GM15510 (cell line): ENCODE measurements around the gene ACE.

Experiments used
- POLR2A ChIP-seq: IDR thresholded peaks from 3 replicates; pipeline ENCODE4 v1.6.1; 2011; ENCODE audit warnings: borderline replicate concordance; ENCODE audit not compliant: insufficient read length; ENCODE audit errors: extremely low read depth

Gene ACE

DNA sequence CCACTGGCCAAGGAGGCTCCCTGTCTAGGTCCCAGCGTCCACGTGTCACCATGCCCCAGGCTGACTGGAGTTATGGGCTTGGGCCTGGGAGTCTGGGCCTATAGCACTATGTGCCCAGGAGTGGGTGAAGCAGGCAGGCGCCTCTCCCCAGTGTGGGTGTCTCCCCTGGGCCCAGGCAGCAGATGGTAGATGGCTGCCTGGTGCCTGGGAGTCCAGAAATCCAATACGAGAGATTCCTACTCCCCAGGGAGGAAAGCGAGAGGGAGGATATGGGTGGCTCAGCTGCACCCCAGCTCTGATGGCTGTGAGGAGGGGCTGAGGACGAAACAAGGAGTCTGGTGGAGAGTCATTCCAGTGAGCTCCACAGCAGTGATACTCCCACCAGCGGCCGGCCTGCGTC lies 51.3 kb downstream of the ACE start:
- no peak for TF ChIP-seq POLR2A

DNA sequence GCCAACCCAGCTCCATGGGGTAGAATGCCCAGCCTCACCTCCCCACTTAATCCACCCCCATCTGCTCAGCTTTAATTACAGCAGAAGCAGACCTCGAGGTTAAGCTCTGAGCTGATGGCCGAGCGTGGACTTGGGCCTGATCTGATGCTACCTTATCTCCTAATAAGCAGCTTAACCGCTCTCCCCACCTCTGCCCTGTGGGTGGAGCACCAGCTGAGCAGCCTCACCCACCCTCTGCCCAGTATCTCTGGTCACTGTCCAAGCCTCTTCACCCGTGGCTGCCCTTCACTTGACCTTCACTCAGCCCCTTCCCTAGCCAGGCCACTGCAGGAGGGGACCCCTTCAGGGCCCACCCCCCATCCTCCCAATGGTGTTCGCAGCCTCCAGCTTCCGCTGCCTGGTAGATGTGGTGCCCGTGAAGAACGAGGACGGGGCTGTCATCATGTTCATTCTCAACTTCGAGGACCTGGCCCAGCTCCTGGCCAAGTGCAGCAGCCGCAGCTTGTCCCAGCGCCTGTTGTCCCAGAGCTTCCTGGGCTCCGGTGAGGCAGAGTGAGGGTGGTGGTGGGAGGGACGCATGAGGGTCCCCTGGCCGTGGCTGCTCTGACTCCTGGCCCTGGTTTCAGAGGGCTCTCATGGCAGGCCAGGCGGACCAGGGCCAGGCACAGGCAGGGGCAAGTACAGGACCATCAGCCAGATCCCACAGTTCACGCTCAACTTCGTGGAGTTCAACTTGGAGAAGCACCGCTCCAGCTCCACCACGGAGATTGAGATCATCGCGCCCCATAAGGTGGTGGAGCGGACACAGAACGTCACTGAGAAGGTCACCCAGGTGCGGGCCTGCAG lies 53.1 kb downstream of the ACE start:
- no peak for TF ChIP-seq POLR2A

DNA sequence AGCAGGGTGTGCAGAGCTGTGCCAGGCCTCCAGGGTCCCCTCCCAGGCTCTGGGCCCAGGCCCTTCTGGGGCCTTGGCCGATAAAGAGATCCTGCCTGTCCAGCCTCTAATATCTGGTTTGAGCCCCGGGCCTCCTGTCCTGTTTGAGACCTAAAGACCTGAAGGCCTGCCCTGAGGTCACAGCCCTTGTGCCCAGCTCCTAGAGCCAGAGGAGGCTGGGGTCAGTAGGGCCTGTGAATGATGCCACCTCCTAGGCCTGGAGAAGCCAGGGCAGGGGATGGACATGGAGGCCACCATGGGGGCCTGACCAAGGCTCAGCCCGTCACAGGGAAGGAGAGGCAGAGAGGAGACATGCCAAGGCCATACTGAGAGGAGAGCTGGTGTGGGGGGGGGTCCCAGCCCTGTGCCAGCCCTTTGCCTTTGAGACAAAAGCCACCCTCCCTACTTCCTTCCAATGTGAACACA lies 53.7 kb downstream of the ACE start:
- TF ChIP-seq POLR2A = no peak

DNA sequence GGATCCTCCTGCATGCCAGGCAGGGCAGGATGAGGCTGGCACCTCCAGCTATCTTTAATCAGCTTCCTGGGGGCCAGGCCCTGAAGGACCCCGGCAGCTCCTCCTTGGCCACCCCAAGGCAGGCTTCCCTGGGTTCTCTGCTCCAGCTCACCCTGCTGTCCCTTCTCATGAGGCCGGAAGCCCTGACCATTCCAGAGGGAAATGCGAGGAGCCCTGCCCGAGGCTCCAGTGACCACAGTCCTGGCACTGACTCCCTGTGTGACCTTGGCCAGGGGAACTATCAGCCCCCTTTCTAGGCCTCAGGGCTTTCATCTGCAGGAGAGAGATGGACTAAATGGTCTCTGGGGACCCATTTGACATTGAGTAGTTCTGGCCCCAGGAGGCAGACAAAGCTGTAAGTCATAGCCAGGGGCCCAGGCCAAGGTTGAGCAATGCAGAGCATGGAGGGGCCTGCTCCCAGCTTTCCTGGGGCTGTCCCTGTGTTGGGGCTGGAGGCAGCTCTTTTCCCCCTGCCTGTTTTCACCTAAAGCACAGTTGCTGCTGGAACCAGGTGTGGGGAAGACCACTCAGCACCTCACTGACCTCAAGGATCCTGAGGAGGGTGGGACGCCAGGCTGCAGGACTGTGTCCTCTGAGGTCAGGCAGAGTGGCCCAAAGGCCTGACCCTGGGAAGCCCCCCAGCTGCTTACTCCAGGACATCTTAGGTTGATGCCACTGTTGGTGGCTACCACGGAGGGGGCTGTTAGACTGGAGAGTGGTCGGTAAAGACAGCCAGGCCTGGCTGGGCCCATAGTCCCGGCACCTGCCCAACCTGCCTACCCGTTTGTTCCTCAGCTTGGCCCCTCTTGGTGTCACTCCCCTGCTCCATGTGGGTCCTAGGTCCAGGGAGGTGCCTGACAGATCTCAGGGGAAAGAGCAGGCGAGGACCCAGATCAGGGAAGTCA lies 54.4 kb downstream of the ACE start:
- no peak for TF ChIP-seq POLR2A

DNA sequence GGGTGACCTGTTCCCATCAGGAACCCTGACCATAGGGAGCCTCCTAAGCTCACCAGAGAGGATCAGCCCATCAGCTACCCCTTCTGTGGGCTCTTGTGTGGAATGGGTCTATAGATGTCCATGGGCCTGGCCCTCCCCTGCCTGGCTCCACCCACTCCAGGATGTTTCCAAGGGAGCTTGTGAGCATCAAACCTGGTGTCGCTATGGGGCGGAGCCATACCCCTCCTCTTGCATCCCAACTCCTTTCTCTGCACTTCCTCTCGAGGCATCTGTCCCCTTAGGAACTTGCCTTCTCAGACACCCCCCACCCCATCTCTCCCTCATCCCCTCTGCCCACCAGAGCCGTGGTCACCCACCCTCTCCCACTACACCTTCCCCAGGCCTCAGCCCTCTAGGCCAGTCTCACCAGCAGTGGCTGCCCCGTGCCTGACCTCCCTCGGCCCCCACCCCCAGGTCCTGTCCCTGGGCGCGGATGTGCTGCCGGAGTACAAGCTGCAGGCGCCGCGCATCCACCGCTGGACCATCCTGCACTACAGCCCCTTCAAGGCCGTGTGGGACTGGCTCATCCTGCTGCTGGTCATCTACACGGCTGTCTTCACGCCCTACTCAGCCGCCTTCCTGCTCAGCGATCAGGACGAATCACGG lies 56.7 kb downstream of the ACE start:
- TF ChIP-seq POLR2A = no peak

GRCh38 chr17:63534078-63534570 lies 57.3 kb downstream of the ACE start:
- TF ChIP-seq POLR2A = no peak

DNA sequence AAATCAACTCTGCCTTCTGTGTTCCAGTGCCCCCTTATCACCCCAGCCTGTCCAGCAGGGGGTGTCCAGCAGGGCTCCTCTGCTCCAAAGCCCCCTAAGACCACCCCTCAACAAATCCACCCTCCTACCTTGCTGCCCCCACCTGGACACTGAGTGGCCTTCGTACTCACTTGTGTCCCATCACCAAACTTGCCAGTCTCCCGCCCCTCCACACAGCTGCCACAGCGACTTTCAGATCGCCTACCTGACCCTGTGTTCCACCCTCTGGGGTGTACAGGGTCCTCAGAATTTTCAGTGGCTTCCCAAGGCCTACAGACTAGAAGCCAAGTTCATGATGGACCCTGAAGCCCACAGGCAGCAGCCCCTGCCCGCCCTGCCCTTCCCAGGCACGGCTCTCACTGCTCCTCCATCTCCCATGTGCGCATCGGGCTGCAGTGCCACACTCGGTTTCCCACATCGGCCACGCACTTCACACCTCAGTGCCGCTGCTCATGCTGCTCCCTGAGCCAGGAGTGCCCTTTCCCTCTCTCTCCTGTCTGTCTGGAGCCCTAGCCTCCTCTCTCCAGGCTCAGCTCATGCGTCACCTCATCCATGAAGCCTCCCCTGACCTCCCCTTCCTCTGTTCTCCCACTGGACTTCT lies 58.1 kb downstream of the ACE start:
- TF ChIP-seq POLR2A = no peak

DNA sequence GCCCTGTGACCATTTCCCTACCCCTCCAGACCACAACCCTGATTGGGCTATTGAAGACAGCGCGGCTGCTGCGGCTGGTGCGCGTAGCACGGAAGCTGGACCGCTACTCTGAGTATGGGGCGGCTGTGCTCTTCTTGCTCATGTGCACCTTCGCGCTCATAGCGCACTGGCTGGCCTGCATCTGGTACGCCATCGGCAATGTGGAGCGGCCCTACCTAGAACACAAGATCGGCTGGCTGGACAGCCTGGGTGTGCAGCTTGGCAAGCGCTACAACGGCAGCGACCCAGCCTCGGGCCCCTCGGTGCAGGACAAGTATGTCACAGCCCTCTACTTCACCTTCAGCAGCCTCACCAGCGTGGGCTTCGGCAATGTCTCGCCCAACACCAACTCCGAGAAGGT lies 58.8 kb downstream of the ACE start:
- no peak for TF ChIP-seq POLR2A

DNA sequence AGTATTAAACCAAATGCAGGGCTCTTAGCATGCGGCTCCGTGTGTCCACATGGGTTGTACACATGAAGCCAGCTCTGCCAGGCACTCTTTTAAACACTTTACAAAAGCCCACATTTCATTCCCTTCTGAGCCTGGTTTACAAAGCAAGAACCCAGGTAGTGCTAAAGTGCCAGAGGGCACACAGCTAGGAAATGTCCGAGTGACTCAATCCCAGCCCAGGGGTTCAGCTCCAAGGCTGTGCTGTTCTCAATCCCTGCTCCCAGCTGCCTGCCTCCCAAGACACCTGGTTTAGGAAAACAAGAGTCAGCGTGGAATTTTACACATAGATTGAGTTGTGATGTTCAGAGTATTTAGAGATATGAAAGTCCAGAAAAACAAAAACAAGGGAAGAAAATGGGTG lies 60.1 kb downstream of the ACE start:
- TF ChIP-seq POLR2A = no peak

DNA sequence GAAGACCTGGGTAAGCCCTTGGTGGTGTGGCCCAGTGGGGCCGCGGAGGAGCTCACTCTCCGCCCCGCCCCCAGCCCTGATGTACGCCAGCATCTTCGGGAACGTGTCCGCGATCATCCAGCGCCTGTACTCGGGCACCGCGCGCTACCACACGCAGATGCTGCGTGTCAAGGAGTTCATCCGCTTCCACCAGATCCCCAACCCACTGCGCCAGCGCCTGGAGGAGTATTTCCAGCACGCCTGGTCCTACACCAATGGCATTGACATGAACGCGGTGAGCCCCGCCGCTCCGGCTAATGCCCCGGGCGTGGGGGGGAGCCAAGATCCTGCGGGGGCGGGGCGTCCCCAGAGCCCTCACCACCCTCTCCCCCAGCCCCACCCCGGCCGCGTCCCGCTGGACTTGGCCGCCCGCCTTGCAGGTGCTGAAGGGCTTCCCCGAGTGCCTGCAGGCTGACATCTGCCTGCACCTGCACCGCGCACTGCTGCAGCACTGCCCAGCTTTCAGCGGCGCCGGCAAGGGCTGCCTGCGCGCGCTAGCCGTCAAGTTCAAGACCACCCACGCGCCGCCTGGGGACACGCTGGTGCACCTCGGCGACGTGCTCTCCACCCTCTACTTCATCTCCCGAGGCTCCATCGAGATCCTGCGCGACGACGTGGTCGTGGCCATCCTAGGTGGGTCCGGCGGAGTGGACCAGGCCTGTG lies 61.3 kb downstream of the ACE start:
- TF ChIP-seq POLR2A = no peak

- TF ChIP-seq POLR2A = no peak
Measured at GRCh38 chr17:63538693-63539595, 62.1 kb downstream of the ACE start.

GRCh38 chr17:63540590-63540989 lies 63.7 kb downstream of the ACE start:
- TF ChIP-seq POLR2A = no peak

- no peak for TF ChIP-seq POLR2A
Measured at GRCh38 chr17:63542218-63542545, 65.3 kb downstream of the ACE start.
